IMR-90 (cell line): ENCODE results near the gene FBXO33. TPM values are rescaled to one million over a fixed set of nuclear protein-coding genes. Genes with fewer than 3 reads are reported as not detected.

Source experiments
- ATAC-seq: fragments of 200-7000 bp; cut with Tn5 transposase; 2 replicates; pipeline ENCODE4 v1.9.1; 2020; ENCODE audit warnings: low read depth, mild to moderate bottlenecking, moderate library complexity
- BruUV-seq: library from RNA; stranded (reverse); fragments of 400-500 nt; replicated peaks from 2 replicates; lab custom pipeline; 2021; lab: Mats Ljungman, UMichigan
- CTCF ChIA-PET: fragments of 300-600 bp; formaldehyde crosslinking; extraction: SDS; loops from one replicate; lab custom pipeline; 2021; ENCODE audit warnings: antibody characterized with exemption; lab: Yijun Ruan, JAX
- POLR2A ChIA-PET: fragments of 300-600 bp; sonication (Branson Sonifier 250); formaldehyde crosslinking; loops from one replicate; lab custom pipeline; 2022; ENCODE audit warnings: antibody characterized with exemption; ENCODE audit not compliant: unreplicated experiment; lab: Charles Lee
- DNase-seq: peaks from one replicate; pipeline ENCODE4 v3.0.0; 2013
- H2AFZ ChIP-seq: replicated peaks from 2 replicates; pipeline ENCODE3; 2013; ENCODE audit warnings: low read length, mild to moderate bottlenecking; ENCODE audit not compliant: poor library complexity
- H2AK5ac ChIP-seq: 2 replicates; pipeline ENCODE4 v1.6.1; 2013; ENCODE audit warnings: low read depth, low read length, inconsistent platforms
- H2AK9ac ChIP-seq: replicated peaks from 2 replicates; pipeline ENCODE3; 2013; ENCODE audit warnings: mild to moderate bottlenecking, low read depth, low read length, moderate library complexity; ENCODE audit not compliant: poor library complexity
- H2BK120ac ChIP-seq: 2 replicates; pipeline ENCODE4 v1.6.1; 2013; ENCODE audit warnings: low read depth, low read length, inconsistent platforms
- H2BK15ac ChIP-seq: 3 replicates; pipeline ENCODE4 v1.6.1; 2013; ENCODE audit warnings: low read depth, low read length, inconsistent platforms
- H2BK20ac ChIP-seq: 2 replicates; pipeline ENCODE4 v1.6.1; 2013; ENCODE audit warnings: low read depth, mild to moderate bottlenecking, inconsistent platforms, low read length, moderate library complexity
- H2BK5ac ChIP-seq: 2 replicates; pipeline ENCODE4 v1.6.1; 2013; ENCODE audit warnings: mild to moderate bottlenecking, low read depth, low read length, inconsistent platforms; ENCODE audit not compliant: poor library complexity, severe bottlenecking
- H3K14ac ChIP-seq: replicated peaks from 2 replicates; pipeline ENCODE4 v1.6.1; 2013; ENCODE audit warnings: low read depth, low read length, inconsistent platforms
- H3K18ac ChIP-seq: 2 replicates; pipeline ENCODE4 v1.6.1; 2013; ENCODE audit warnings: low read depth, low read length, control low read depth
- H3K23ac ChIP-seq: 2 replicates; pipeline ENCODE4 v1.6.1; 2013; ENCODE audit warnings: low read depth, low read length, inconsistent platforms
- H3K27ac ChIP-seq: 2 replicates; pipeline ENCODE4 v1.5.1; 2013; ENCODE audit warnings: mild to moderate bottlenecking, control low read depth, low read length; ENCODE audit not compliant: insufficient read depth
- H3K27me3 ChIP-seq: 2 replicates; pipeline ENCODE4 v1.6.1; 2013; ENCODE audit warnings: low read length; ENCODE audit not compliant: control insufficient read depth, insufficient read depth
- H3K36me3 ChIP-seq: 2 replicates; pipeline ENCODE4 v1.6.1; 2013; ENCODE audit warnings: low read length, mixed read lengths; ENCODE audit not compliant: control insufficient read depth, insufficient read depth
- H3K4ac ChIP-seq: 2 replicates; pipeline ENCODE4 v1.6.1; 2013; ENCODE audit warnings: low read depth, low read length, inconsistent platforms
- H3K4me1 ChIP-seq: 2 replicates; pipeline ENCODE4 v1.6.1; 2013; ENCODE audit warnings: low read length, mixed read lengths; ENCODE audit not compliant: control insufficient read depth, insufficient read depth
- H3K4me2 ChIP-seq: 2 replicates; pipeline ENCODE4 v1.6.1; 2013; ENCODE audit warnings: low read depth, mild to moderate bottlenecking, control low read depth, low read length, moderate library complexity
- H3K4me3 ChIP-seq: 2 replicates; pipeline ENCODE4 v1.5.1; 2013; ENCODE audit warnings: low read depth, mild to moderate bottlenecking, control low read depth, low read length, moderate library complexity; ENCODE audit not compliant: insufficient read depth
- H3K56ac ChIP-seq: 2 replicates; pipeline ENCODE4 v1.6.1; 2013; ENCODE audit warnings: low read length, inconsistent platforms; ENCODE audit not compliant: insufficient read depth; ENCODE audit errors: extremely low read depth
- H3K79me1 ChIP-seq, 2 experiments: 2 replicates each; pipeline ENCODE4 v1.6.1; 2013; ENCODE audit warnings: low read length in 2 of 2, inconsistent platforms in 1 of 2, low read depth in 1 of 2
- H3K9ac ChIP-seq: 2 replicates; pipeline ENCODE4 v1.6.1; 2013; ENCODE audit warnings: low read depth, low read length, control low read depth
- H3K9me1 ChIP-seq: 2 replicates; pipeline ENCODE4 v1.6.1; 2013; ENCODE audit warnings: low read length, inconsistent platforms; ENCODE audit not compliant: insufficient read depth
- H3K9me3 ChIP-seq: 2 replicates; pipeline ENCODE4 v1.6.1; 2013; ENCODE audit warnings: low read length; ENCODE audit not compliant: control insufficient read depth, insufficient read depth
- H4K20me1 ChIP-seq: 2 replicates; pipeline ENCODE4 v1.6.1; 2013; ENCODE audit warnings: low read length, inconsistent platforms; ENCODE audit not compliant: insufficient read depth
- H4K5ac ChIP-seq: 2 replicates; pipeline ENCODE4 v1.6.1; 2013; ENCODE audit warnings: mild to moderate bottlenecking, low read depth, low read length, control low read depth
- H4K8ac ChIP-seq, 2 experiments: 2 replicates each; pipeline ENCODE4 v1.6.1; 2013; ENCODE audit warnings: low read depth in 2 of 2, low read length in 2 of 2, control low read depth in 1 of 2, inconsistent platforms in 1 of 2
- H4K91ac ChIP-seq: 2 replicates; pipeline ENCODE4 v1.6.1; 2013; ENCODE audit warnings: low read depth, low read length, inconsistent platforms; ENCODE audit not compliant: insufficient read depth
- BHLHE40 ChIP-seq: fragments of 150-350 bp; IDR thresholded peaks from 2 replicates; pipeline ENCODE4 v1.6.1; 2016; ENCODE audit warnings: mild to moderate bottlenecking, low read depth, low read length
- CEBPB ChIP-seq: IDR thresholded peaks from 2 replicates; pipeline ENCODE4 v1.6.1; 2012; ENCODE audit warnings: low read depth, low read length, improper control_type of control experiment
- CHD1 ChIP-seq: IDR thresholded peaks from 2 replicates; pipeline ENCODE4 v1.6.1; 2012; ENCODE audit warnings: low read depth, low read length, improper control_type of control experiment
- MAFK ChIP-seq: IDR thresholded peaks from 2 replicates; pipeline ENCODE4 v1.6.1; 2012; ENCODE audit warnings: low read depth, low read length, improper control_type of control experiment
- MAZ ChIP-seq: IDR thresholded peaks from 2 replicates; pipeline ENCODE4 v1.6.1; 2012; ENCODE audit warnings: low read depth, mild to moderate bottlenecking, low read length, improper control_type of control experiment, moderate library complexity, borderline replicate concordance
- MXI1 ChIP-seq: IDR thresholded peaks from 2 replicates; pipeline ENCODE4 v1.6.1; 2012; ENCODE audit warnings: low read depth, mild to moderate bottlenecking, low read length, moderate library complexity, borderline replicate concordance
- NFE2L2 ChIP-seq: fragments of 150-350 bp; IDR thresholded peaks from 2 replicates; pipeline ENCODE4 v1.6.1; 2016; ENCODE audit warnings: low read depth, mild to moderate bottlenecking, low read length
- POLR2A ChIP-seq: IDR thresholded peaks from 2 replicates; pipeline ENCODE4 v1.6.1; 2012; ENCODE audit warnings: mild to moderate bottlenecking, low read depth, low read length
- RAD21 ChIP-seq: IDR thresholded peaks from 2 replicates; pipeline ENCODE4 v1.6.1; 2012; ENCODE audit warnings: low read length, improper control_type of control experiment
- RFX5 ChIP-seq: IDR thresholded peaks from 2 replicates; pipeline ENCODE4 v1.8.0; 2012; ENCODE audit warnings: low read depth, mild to moderate bottlenecking, low read length, moderate library complexity
- WGBS, 2 experiments: methylation state at CpG; one replicate each; pipeline versions ENCODE4 v1.1.5 to v1.1.7; 2013; ENCODE audit warnings: missing lambda C conversion rate in 2 of 2; ENCODE audit not compliant: insufficient read length in 1 of 2; ENCODE audit errors: extremely low coverage in 2 of 2; 5-methylcytosine and 5-hydroxymethylcytosine counted together
- dilution Hi-C: fragments of 300-500 bp; cut with HindIII; formaldehyde crosslinking; loops from one replicate; pipeline ENCODE4 v1.14.3; 2018; ENCODE audit warnings: low sequenced_read_pairs; ENCODE audit not compliant: unreplicated experiment
- in situ Hi-C: fragments of 300-500 bp; cut with MboI; formaldehyde crosslinking; loops from 3 replicates; pipeline ENCODE4 v1.14.3; 2019; ENCODE audit warnings: low sequenced_read_pairs, inconsistent platforms, mixed read lengths
- intact Hi-C: fragments of 100-400 bp; cut with micrococcal nuclease; formaldehyde crosslinking; loops from 2 replicates; pipeline ENCODE4 v1.10.0; 2022
- polyA plus RNA-seq, 3 experiments: library from polyadenylated mRNA; depleted of rRNA; stranded (reverse); fragments of >200 nt; gene quantifications; 2 replicates each; pipeline ENCODE4 v1.2.3, GENCODE V29; 2012; ENCODE audit warnings: low replicate concordance in 1 of 3
- total RNA-seq: library from RNA; depleted of rRNA; stranded (reverse); fragments of >200 nt; gene quantifications from 2 replicates; pipeline ENCODE4 v1.2.3, GENCODE V29; 2012

The FBXO33 gene
- total and polyA plus RNA-seq, 2 of the 4 experiments (the other 2 are of a cell fraction), result 7.6 to 10.0 TPM

GRCh38 chr14:39366460-39367386, 65.5 kb downstream of the FBXO33 start:
- no peak overlapping the region for H2BK15ac ChIP-seq
- no peak overlapping the region for H2BK5ac ChIP-seq
- DNase-seq (no peak), ATAC-seq (0 out of 2 replicates have a peak, but pooled peaks have one; percentile 29)
- no peak overlapping the region for H3K4me2 ChIP-seq
- in situ Hi-C loops, result no loop called here
- H2AK9ac ChIP-seq, result no peak overlapping the region
- H3K36me3 ChIP-seq, result peaks cover 3% of the 10 kb centered on the region
- CTCF ChIA-PET, result no interaction called here
- dilution Hi-C loops, result no loop called here
- peaks cover 0 to 18% of the 10 kb centered on the region in 2 experiments; a peak in 3 of 4 replicates for H3K79me1 ChIP-seq
- H4K91ac ChIP-seq, result no peak overlapping the region
- no peak overlapping the region for H2AK5ac ChIP-seq
- H3K27me3 ChIP-seq, result no peaks in the 10 kb centered on the region
- H4K20me1 ChIP-seq, result no peaks in the 10 kb centered on the region
- H3K9me1 ChIP-seq, result no peaks in the 10 kb centered on the region
- no peak overlapping the region for H2AFZ ChIP-seq
- intact Hi-C loops, result no loop called here
- H3K4me3 ChIP-seq, result no peak overlapping the region
- peaks cover 6% of the 10 kb centered on the region; the same call in 1 of the 2 replicates for H3K9me3 ChIP-seq
- H3K4ac ChIP-seq, result no peak overlapping the region
- POLR2A ChIA-PET, result no interaction called here
- H3K56ac ChIP-seq, result no peak overlapping the region
- H3K18ac ChIP-seq, result no peak overlapping the region
- TF ChIP-seq CHD1 (no peak), CEBPB (no peak), RAD21 (no peak), MAFK (no peak), NFE2L2 (no peak), BHLHE40 (no peak), MAZ (no peak), POLR2A (no peak), MXI1 (no peak), RFX5 (no peak)
- no peak overlapping the region for H4K5ac ChIP-seq
- H2BK20ac ChIP-seq, result no peak overlapping the region
- BruUV-seq, result no TSS peak
- no peak overlapping the region for H3K27ac ChIP-seq
- no peak overlapping the region for H2BK120ac ChIP-seq
- H3K14ac ChIP-seq, result no peak overlapping the region
- no peak overlapping the region for H3K23ac ChIP-seq
- no peaks in the 10 kb centered on the region for H3K4me1 ChIP-seq
- H4K8ac ChIP-seq, result no peak overlapping the region
- WGBS, 2 experiments, result 90% methylated on average over 3 of the region's 10 CpGs; no CpG with 5 or more reads in 1 of the 2 experiments
- H3K9ac ChIP-seq, result no peak overlapping the region
